Pancreas (tissue), 10 donors: ENCODE data around the gene TSPAN4. TPM values are rescaled to one million over a fixed set of nuclear protein-coding genes. Genes with fewer than 3 reads are reported as not detected.
A peak's percentile ranks its signal among the peaks of the same experiment; 100 is the strongest.

ENCODE experiments used
- ATAC-seq, 4 donors: fragments of 200-7000 bp; cut with Tn5 transposase; one replicate each; pipeline versions ENCODE4 v1.8.0 to v1.9.1; 2020; ENCODE audit warnings: mild to moderate bottlenecking in 4 of 4, moderate library complexity in 4 of 4
- DNase-seq, 6 donors: peaks; one replicate each; pipeline ENCODE4 v3.0.0-alpha.2; 2020
- FAIRE-seq: peaks from 2 replicates; lab custom pipeline; 2012; peaks lifted over from hg19 to GRCh38; lab: Jason Lieb, UNC
- H3K27ac ChIP-seq, 4 donors: fragments of 200-600 bp; sonication (generic); 1 replicate in 3 of 4; 2 replicates in 1 of 4; pipeline versions ENCODE4 v1.5.0 to v1.8.0; 2020
- H3K27me3 ChIP-seq, 4 donors: fragments of 200-600 bp; one replicate each; pipeline ENCODE4 v1.8.0; 2021
- H3K36me3 ChIP-seq, 3 donors: fragments of 200-600 bp; sonication (generic) in 1 of 3; one replicate each; pipeline versions ENCODE4 v1.5.0 to v1.8.0; 2020 to 2021
- H3K4me1 ChIP-seq, 3 donors: fragments of 200-600 bp; one replicate each; pipeline ENCODE4 v1.8.0; 2021
- H3K4me3 ChIP-seq, 4 donors: fragments of 200-600 bp; sonication (generic) in 2 of 4; one replicate each; pipeline versions ENCODE4 v1.5.0 to v1.8.0; 2020 to 2021
- H3K9me3 ChIP-seq, 4 donors: fragments of 200-600 bp; one replicate each; pipeline ENCODE4 v1.8.0; 2021
- WGBS, 2 donors: extraction: QIAGEN DNeasy Blood & Tissue Kit; methylation state at CpG; one replicate each; pipeline ENCODE4 v1.1.7; 2013; 5-methylcytosine and 5-hydroxymethylcytosine counted together
- intact Hi-C, 3 donors: fragments of 100-400 bp; cut with DNase I; formaldehyde crosslinking; loops; one replicate each; pipeline versions ENCODE4 v1.11.1 to v1.14.2; 2022
- polyA plus RNA-seq, 2 donors: library from polyadenylated mRNA; stranded (reverse); fragments of 200-250 nt; gene quantifications; one replicate each; pipeline ENCODE4 v1.2.3, GENCODE V29; 2013
- total RNA-seq, 6 donors: library from RNA; stranded (reverse); fragmentation: NEBNext Ultra II Directional in 4 of 6; extraction: Animal tissue kit (Norgen Biotek cat#: 25700) in 4 of 6; gene quantifications; one replicate each; pipeline versions ENCODE4 v1.2.1 to v1.2.4, GENCODE V29; 2021 to 2023
- TF ChIP-seq, protein P1 (sequence below), 4 donors: fragments of 200-600 bp; sonication (generic) in 3 of 4; IDR thresholded peaks; one replicate each; pipeline versions ENCODE4 v1.5.0 to v1.8.0; 2021; ENCODE audit warnings: antibody characterized with exemption in 4 of 4
- donor health status: healthy with polysubstance abuse.
- donor health status: DM: no; HTN: no; CAD: no; lungs with moderate emphysema.
- donor health status: DM: no; HTN: no; CAD: no.
- donor health status: control.
- donor health status: control.
- donor health status: Bipolar disorder and iron deficiency.
- donor health status: DM: yes; HTN: yes; CAD: no.
- donor health status: DM: no; HTN: no; CAD: no.
- donor health status: DM: no; HTN: no; CAD: no.
- donor health status: DM: yes; HTN: yes; CAD: no.

Gene TSPAN4
- total and polyA plus RNA-seq, 8 donors: 15.3 to 67.2 (median 20.3) TPM

DNA sequence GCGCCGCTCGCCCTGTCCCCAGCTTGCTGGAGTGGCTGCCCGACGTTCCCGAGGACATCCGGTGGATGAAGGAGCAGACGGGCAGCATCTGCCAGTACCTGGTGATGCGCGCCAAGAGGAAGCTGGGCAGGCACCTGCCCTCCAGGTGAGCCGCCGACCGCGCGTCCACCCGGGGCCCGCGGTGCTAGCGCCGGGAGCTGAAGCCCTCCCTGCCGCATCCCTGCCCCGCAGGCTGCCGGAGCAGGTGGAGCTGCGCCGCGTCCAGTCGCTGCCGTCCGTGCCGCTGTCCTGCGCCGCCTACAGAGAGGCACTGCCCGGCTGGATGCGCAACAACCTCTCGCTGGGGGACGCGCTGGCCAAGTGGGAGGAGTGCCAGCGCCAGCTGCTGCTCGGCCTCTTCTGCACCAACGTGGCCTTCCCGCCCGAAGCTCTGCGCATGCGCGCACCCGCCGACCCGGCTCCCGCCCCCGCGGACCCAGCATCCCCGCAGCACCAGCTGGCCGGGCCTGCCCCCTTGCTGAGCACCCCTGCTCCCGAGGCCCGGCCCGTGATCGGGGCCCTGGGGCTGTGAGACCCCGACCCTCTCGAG is 18.3 kb upstream of the TSPAN4 start:
- Histone ChIP-seq H3K27me3 (no peaks in the 10 kb centered on the region), H3K9me3 (no peaks in the 10 kb centered on the region), H3K4me3 (peak overlapping the region; percentile 12 to 80 (median 38)), H3K4me1 (peaks cover 35 to 61% (median 40%) of the 10 kb centered on the region in 3 donors), H3K36me3 (peaks cover 0 to 10% (median 6%) of the 10 kb centered on the region in 3 donors), H3K27ac (peak overlapping the region; percentile 88 to 97 (median 91))
- DNase-seq (peak; percentile 87 to 98 (median 94)), ATAC-seq (peak; percentile 14 to 45 (median 25)), FAIRE-seq (no peak)
- 28 to 35% methylated on average over 34 to 59 of the region's 59 CpGs for WGBS, 2 donors
- intact Hi-C loops: no loop called here
- TF ChIP-seq, protein P1, sequence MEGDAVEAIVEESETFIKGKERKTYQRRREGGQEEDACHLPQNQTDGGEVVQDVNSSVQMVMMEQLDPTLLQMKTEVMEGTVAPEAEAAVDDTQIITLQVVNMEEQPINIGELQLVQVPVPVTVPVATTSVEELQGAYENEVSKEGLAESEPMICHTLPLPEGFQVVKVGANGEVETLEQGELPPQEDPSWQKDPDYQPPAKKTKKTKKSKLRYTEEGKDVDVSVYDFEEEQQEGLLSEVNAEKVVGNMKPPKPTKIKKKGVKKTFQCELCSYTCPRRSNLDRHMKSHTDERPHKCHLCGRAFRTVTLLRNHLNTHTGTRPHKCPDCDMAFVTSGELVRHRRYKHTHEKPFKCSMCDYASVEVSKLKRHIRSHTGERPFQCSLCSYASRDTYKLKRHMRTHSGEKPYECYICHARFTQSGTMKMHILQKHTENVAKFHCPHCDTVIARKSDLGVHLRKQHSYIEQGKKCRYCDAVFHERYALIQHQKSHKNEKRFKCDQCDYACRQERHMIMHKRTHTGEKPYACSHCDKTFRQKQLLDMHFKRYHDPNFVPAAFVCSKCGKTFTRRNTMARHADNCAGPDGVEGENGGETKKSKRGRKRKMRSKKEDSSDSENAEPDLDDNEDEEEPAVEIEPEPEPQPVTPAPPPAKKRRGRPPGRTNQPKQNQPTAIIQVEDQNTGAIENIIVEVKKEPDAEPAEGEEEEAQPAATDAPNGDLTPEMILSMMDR (IDR thresholded peaks at IDR 0.05): no peak

DNA sequence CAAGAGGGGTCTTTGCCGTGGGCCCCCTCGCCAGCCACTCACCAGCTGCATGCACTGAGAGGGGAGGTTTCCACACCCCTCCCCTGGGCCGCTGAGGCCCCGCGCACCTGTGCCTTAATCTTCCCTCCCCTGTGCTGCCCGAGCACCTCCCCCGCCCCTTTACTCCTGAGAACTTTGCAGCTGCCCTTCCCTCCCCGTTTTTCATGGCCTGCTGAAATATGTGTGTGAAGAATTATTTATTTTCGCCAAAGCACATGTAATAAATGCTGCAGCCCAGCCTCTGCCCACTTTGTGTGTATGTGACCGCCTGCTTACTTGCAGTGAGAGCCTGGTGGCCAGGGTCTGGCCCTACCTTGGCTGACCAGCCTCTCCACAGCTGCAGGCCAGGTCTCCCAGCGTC is 17.7 kb upstream of the TSPAN4 start:
- TF ChIP-seq, protein P1 (IDR thresholded peaks at IDR 0.05): no peak
- no peak for FAIRE-seq
- peaks cover 37 to 61% (median 44%) of the 10 kb centered on the region in 3 donors for H3K4me1 ChIP-seq
- H3K9me3 ChIP-seq: no peaks in the 10 kb centered on the region
- ATAC-seq: peak; percentile 21 to 44 (median 38)
- peak overlapping the region in 3 of 4 donors; percentile 35 to 80 (median 69) for H3K4me3 ChIP-seq
- H3K27me3 ChIP-seq: no peaks in the 10 kb centered on the region
- H3K27ac ChIP-seq: peak overlapping the region; percentile 88 to 97 (median 91)
- peak; percentile 73 to 92 (median 90) for DNase-seq
- peaks cover 0 to 10% (median 6%) of the 10 kb centered on the region in 3 donors for H3K36me3 ChIP-seq
- 34 to 35% methylated on average over 11 of the region's 11 CpGs for WGBS, 2 donors
- intact Hi-C loops: no loop called here

DNA sequence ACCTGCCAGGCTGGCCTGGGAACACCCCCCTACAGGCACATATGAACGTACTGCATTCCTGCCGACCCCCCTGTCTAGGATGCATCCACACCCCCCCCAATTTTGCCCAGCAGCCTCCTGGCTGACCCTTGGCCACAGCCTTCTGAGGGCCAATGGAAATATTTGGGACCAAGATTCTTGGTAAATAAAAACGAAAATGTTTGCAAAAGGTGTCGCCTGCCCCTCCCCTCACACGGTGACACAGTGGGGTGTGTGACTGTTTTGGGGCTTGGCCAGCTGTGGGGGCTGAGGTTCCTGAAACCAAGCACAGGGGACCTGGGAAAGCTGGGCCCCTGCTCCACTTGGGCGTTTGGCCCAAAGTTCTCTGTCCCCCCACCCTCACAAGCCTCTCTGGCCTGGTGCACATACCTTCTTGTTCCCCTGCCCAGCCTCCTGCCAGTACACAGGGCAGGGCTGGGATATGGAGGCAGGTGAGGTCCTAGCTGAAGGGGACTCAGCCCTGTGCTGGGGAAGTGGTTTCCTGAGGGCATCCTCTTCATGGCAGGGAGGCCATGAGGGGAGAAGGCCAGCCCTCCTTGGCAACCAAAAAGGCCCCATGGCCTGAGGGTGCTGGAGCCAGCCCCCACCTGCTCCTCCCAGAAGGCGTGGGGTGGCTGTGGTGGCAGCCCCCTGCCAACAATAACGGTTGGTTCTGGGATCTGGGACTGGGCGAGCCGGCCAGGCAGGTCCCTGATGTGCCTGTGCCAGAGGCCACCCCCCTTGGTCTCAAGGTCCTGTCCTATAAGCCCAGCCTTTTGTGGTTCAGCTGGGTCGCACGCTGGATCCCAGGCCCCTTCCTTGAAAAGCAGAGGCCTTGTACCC is 17.1 kb upstream of the TSPAN4 start:
- WGBS, 2 donors: 20 to 23% methylated on average over 12 of the region's 12 CpGs
- no peak for FAIRE-seq
- peak; percentile 2 to 15 (median 6) for ATAC-seq
- Histone ChIP-seq H3K27ac (peak overlapping the region; percentile 88 to 97 (median 91)), H3K9me3 (no peaks in the 10 kb centered on the region), H3K36me3 (peaks cover 0 to 10% (median 6%) of the 10 kb centered on the region in 3 donors), H3K4me1 (peaks cover 36 to 58% (median 44%) of the 10 kb centered on the region in 3 donors), H3K4me3 (peak overlapping the region in 2 of 4 donors; percentile 63 to 69), H3K27me3 (no peaks in the 10 kb centered on the region)
- TF ChIP-seq, protein P1 (IDR thresholded peaks at IDR 0.05): no peak
- intact Hi-C loops: no loop called here
- DNase-seq: peak; percentile 66 to 91 (median 84)

DNA sequence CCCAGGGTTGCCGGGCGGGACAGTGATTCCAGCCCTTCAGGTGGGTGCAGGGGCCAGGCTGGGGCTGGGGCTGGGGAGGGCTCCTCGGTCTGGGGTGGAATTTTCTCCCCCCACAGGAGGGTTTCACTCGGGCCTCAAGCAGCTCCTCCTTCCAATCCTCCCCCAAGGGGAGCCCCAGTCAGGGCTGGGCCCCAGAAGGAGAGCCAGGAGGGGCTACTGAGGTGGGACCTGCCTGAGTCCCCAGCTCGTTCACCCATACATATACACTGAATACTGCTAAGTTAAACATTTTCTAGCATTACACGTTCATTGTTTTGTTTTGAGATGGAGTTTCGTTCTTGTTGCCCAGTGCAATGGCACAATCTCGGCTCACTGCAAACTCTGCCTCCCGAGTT is 16.4 kb upstream of the TSPAN4 start:
- DNase-seq (no peak), ATAC-seq (no peak), FAIRE-seq (no peak)
- H3K36me3 ChIP-seq: peaks cover 0 to 10% (median 6%) of the 10 kb centered on the region in 3 donors
- peak overlapping the region; percentile 88 to 97 (median 91) for H3K27ac ChIP-seq
- H3K4me1 ChIP-seq: peaks cover 31 to 52% (median 44%) of the 10 kb centered on the region in 3 donors
- intact Hi-C loops: no loop called here
- H3K4me3 ChIP-seq: peak overlapping the region in 3 of 4 donors; percentile 57 to 69 (median 63)
- H3K9me3 ChIP-seq: no peaks in the 10 kb centered on the region
- TF ChIP-seq, protein P1 (IDR thresholded peaks at IDR 0.05): no peak
- 18% methylated on average over 9 of the region's 9 CpGs for WGBS, 2 donors
- H3K27me3 ChIP-seq: no peaks in the 10 kb centered on the region
